Adipocyte (in vitro differentiated cells): ENCODE measurements around the gene LRRC58.
"Not testable (repeated sequence)": the region's sequence is repeated elsewhere in the genome, so short reads cannot be mapped to it uniquely, and the experiment has no call there.

Source experiments
- DNase-seq: peaks from one replicate; pipeline ENCODE4 v3.0.0-alpha.2; 2015; ENCODE audit warnings: low read depth
- H3K27me3 ChIP-seq: replicated peaks from 2 replicates; pipeline ENCODE4 v1.7.0; 2013; ENCODE audit warnings: mild to moderate bottlenecking, low read length, moderate library complexity; ENCODE audit not compliant: control insufficient read depth, insufficient read depth
- H3K36me3 ChIP-seq: 2 replicates; pipeline ENCODE4 v1.7.0; 2013; ENCODE audit warnings: low read length, mild to moderate bottlenecking, moderate library complexity; ENCODE audit not compliant: control insufficient read depth, insufficient read depth, severe bottlenecking
- H3K4me1 ChIP-seq: 2 replicates; pipeline ENCODE4 v1.7.0; 2013; ENCODE audit warnings: mild to moderate bottlenecking, low read length, moderate library complexity; ENCODE audit not compliant: control insufficient read depth, insufficient read depth
- H3K4me3 ChIP-seq: 2 replicates; pipeline ENCODE4 v1.7.0; 2013; ENCODE audit warnings: mild to moderate bottlenecking, low read length, moderate library complexity
- H3K9ac ChIP-seq: 2 replicates; pipeline ENCODE4 v1.7.0; 2013; ENCODE audit warnings: mild to moderate bottlenecking, low read length, moderate library complexity
- H3K9me3 ChIP-seq: 2 replicates; pipeline ENCODE4 v1.7.0; 2013; ENCODE audit warnings: mild to moderate bottlenecking, low read length, moderate library complexity; ENCODE audit not compliant: control insufficient read depth

LRRC58 gene

DNA sequence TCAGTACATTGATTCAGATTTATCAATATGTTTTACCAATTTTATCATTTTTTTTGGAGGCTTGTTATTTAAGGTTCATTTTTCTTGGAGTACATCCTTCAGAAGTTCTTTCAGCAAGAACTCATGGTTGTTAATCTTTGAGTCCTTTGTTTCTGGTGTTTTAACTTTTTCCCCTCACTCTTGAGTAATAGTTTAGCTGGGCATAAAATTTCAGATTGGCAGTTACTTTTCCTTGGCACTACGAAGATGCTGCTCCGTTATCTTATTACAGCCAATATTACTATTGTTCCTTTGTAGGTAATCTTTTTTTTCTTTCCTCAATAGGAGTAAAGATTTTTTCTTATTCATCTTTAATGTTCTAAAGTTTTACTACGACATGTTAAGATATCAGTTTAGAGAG lies 9.8 kb downstream of the LRRC58 start:
- H3K4me1 ChIP-seq, result peaks cover 15% of the 10 kb centered on the region
- peaks cover 9% of the 10 kb centered on the region for H3K9me3 ChIP-seq
- H3K4me3 ChIP-seq, result no peak overlapping the region
- no peak overlapping the region for H3K9ac ChIP-seq
- no peak for DNase-seq
- H3K27me3 ChIP-seq, result no peaks in the 10 kb centered on the region
- peaks cover 14% of the 10 kb centered on the region for H3K36me3 ChIP-seq

DNA sequence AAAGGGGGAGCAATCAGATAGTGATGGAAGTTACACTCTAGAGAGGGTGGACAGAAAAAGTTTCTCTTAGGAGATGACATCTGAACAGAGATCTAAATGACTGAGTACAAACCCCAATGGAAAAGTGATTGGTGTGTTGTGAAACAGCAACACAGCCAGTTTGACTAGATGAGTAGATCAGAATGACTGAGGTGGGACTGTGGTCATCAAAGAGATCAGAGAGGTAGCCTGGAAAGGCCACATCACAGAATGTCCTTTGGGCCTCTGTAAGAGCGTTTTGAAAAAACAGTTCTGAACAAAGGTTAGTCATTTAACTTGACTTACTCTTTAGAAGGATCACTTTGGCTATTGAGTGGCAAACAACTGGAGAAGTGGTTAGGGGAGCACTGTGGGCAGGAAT lies 10.6 kb downstream of the LRRC58 start:
- H3K4me3 ChIP-seq, result no peak overlapping the region
- H3K4me1 ChIP-seq, result peaks cover 9% of the 10 kb centered on the region
- no peaks in the 10 kb centered on the region for H3K27me3 ChIP-seq
- no peak overlapping the region for H3K9ac ChIP-seq
- DNase-seq, result no peak
- peaks cover 19% of the 10 kb centered on the region for H3K36me3 ChIP-seq
- H3K9me3 ChIP-seq, result peaks cover 9% of the 10 kb centered on the region

DNA sequence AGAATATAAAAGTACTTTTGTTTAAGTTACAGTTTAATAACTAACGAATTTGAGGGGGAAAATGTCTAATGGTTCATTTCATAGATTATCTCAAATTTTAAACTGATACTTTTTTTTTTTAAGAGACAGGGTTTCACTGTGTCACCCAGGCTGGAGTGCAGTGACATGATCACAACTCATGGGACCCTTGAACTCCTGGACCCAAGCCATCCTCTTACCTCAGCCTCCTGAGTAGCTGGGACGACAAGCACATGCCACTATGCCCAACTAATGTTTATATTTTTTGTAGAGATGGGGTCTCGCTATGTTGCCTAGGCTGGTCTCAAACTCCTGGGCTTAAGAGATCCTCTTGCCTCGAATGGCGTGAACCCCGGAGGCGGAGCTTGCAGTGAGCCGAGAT lies 16.5 kb downstream of the LRRC58 start:
- Histone ChIP-seq H3K4me3 (no peak overlapping the region), H3K4me1 (no peaks in the 10 kb centered on the region), H3K9ac (no peak overlapping the region), H3K36me3 (peaks cover 55% of the 10 kb centered on the region), H3K27me3 (no peaks in the 10 kb centered on the region), H3K9me3 (no peaks in the 10 kb centered on the region)
- DNase-seq, result no peak

DNA sequence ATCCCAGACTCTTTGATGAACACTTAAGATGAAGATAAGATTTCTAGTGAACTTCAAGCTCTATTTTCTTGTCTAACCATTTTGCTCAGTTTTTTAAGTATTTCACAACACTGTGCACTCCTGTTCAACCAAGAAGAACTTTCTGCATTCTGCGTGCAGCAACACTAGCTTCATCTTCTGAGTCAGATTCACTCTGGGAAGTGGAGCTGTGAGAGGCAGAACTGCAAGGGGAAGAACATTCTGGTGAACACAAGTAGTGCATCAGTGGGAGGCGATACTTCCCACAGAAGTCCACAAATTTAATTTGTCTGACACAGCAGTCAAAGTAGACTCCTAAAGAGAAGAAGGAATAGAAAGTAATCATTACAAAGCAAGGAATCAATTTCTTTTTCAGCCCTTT lies 18.1 kb downstream of the LRRC58 start:
- H3K27me3 ChIP-seq, result no peaks in the 10 kb centered on the region
- no peak overlapping the region for H3K9ac ChIP-seq
- no peaks in the 10 kb centered on the region for H3K9me3 ChIP-seq
- peaks cover 57% of the 10 kb centered on the region for H3K36me3 ChIP-seq
- DNase-seq, result no peak
- no peaks in the 10 kb centered on the region for H3K4me1 ChIP-seq
- H3K4me3 ChIP-seq, result no peak overlapping the region

DNA sequence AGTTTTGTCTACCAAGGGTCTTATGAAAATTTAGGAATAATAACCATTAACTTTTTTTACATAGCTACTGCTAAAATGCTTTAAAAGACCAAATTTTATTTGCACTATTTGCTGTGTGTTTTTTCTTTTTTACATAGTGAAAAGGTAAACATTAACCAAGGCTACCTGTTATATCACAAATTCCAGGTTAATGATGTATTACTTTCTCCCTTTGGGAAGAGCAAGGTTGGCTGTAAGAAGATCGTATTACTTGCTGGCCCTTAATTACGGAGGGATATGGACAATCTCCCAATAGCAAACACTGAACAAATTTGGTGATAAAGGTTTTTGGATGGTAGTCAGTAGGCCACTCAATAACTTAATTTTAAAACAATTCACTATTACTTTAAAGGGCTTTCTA lies 22.4 kb downstream of the LRRC58 start:
- Histone ChIP-seq H3K4me1 (peaks cover 7% of the 10 kb centered on the region), H3K9me3 (no peaks in the 10 kb centered on the region), H3K9ac (no peak overlapping the region), H3K27me3 (no peaks in the 10 kb centered on the region), H3K4me3 (no peak overlapping the region), H3K36me3 (peaks cover 49% of the 10 kb centered on the region)
- DNase-seq, result no peak

DNA sequence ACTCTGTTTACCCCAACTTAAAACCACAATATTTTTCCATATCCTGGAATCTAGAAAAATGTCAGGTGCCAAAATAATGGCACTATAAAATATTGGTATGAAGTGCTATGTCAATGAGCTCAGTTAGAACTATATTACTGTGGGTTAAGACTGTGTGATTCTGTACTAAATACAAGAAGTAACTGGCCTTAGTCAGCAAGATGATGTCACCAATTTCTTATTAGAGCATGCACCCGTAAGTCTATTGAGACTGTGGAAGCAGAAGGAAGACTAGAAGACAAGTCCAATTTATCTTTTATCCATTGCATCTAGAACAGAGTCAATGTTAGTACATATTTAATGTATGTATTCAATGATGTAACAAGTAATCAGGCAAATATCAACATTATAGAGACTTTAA lies 25.0 kb downstream of the LRRC58 start:
- no peak for DNase-seq
- Histone ChIP-seq H3K9ac (no peak overlapping the region), H3K4me1 (peaks cover 7% of the 10 kb centered on the region), H3K36me3 (peaks cover 41% of the 10 kb centered on the region), H3K27me3 (no peaks in the 10 kb centered on the region), H3K9me3 (peaks cover 2% of the 10 kb centered on the region), H3K4me3 (no peak overlapping the region)

DNA sequence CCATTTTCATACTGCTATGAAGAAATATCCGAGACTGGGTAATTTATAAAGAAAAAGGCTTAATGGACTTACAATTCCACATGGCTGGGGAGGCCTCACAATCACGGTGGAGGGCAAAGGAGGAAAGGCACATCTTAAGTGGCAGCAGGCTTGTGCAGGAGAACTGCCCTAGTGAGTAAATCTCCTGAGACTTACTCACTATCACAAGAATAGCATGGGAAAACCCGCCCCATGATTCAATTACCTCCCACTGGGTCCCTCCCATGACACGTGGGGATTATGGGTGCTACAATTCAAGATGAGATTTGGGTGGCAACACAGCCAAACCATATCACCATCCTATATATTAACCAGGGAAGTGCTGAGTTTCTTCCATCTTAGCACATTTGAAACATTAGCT lies 25.4 kb downstream of the LRRC58 start:
- H3K9ac ChIP-seq, H3K4me3 ChIP-seq, H3K27me3 ChIP-seq, DNase-seq, H3K4me1 ChIP-seq, H3K9me3 ChIP-seq: not testable (repeated sequence)
- H3K36me3 ChIP-seq, result peaks cover 38% of the 10 kb centered on the region

DNA sequence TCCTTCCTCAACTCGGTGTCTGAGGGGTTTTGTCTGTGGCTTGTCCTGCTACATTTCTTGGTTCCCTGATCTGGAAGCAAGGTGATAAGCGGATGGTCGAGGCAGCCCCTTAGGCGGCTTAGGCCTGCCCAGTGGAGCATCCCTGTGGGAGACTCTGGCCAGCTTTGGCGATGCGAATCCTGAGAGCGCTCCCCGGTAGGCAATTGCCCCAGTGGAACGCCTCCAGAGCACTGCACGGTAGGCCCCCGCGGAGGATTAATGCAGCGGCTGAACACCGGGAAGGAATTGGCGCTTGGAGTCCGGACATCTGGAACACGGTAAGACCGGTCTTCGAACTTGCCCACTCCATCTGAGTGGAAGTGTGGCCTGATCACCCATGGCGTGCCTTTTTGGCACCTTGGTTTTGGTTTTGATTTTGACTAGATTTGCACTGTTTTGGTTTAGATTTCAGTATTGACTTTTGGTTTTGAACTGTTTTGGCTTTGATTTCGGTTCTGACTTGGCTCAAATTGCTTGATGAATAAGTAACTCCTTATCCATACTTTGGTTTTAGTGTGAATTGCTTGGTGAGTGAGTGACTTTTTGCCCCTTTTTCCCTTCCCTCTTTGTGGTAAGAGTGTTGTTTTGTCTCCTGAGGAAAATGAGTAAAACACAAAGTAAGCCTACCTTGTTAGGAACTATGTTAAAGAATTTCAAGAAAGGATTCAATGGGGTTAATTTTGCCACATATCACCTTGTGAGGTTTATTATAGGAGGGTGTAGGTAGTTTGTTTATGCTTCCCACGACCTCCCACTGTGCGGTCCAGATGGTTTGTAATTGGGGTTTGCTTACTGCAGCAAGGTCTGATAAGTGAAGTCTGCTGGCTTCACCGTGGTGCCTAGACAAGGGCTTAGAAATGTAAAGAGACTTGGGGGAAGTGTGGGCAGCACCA lies 37.0 kb downstream of the LRRC58 start:
- no peak for DNase-seq
- Histone ChIP-seq H3K4me1 (no peaks in the 10 kb centered on the region), H3K9ac (no peak overlapping the region), H3K27me3 (no peaks in the 10 kb centered on the region), H3K36me3 (no peaks in the 10 kb centered on the region), H3K4me3 (no peak overlapping the region), H3K9me3 (peaks cover 9% of the 10 kb centered on the region)

DNA sequence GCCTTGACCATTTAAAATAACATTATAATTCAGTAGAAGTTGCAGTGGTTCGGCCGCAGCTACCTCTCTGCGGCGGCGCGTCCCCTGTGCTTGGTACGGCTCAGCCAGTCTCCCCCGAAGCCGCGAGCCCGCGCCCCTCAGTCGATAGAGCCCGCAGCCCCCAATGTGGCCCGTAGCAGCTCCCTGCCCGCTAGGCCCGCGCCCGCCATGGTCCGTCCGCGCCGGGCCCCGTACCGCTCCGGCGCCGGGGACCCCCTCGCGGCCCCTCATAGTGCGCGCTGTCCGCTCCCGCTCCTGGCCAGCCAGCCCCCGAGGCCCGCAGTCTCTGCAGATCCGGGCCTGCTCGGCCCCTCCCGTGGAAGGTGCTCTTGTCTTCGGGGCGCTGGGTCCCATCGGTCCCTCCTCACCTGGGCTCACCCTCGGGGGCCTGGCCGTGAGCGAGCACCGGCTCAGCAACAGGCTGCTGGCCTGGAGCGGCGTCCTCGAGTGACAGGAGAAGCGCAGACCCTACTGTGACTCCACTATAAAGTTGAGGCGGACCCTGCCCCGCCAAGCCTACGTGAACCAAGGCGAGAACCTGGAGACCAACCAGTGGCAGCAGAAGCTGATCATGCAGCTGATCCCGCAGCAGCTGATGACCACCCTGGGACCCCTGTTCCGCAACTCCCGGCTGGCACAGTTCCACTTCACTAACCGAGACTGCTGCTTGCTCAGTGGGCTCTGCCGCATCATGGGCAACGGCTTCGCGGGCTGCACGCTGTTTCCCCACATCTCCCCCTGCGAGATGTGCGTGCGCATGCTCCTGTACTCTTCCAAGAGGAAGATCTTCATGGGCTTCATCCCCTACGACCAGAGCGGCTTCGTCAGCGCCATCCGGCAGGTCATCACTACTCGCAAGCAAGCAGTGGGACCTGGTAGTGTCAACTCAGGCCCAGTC lies 42.4 kb downstream of the LRRC58 start:
- peaks cover 20% of the 10 kb centered on the region for H3K4me1 ChIP-seq
- no peak overlapping the region for H3K4me3 ChIP-seq
- no peaks in the 10 kb centered on the region for H3K27me3 ChIP-seq
- no peak for DNase-seq
- H3K36me3 ChIP-seq, result no peaks in the 10 kb centered on the region
- no peaks in the 10 kb centered on the region for H3K9me3 ChIP-seq
- H3K9ac ChIP-seq, result no peak overlapping the region

DNA sequence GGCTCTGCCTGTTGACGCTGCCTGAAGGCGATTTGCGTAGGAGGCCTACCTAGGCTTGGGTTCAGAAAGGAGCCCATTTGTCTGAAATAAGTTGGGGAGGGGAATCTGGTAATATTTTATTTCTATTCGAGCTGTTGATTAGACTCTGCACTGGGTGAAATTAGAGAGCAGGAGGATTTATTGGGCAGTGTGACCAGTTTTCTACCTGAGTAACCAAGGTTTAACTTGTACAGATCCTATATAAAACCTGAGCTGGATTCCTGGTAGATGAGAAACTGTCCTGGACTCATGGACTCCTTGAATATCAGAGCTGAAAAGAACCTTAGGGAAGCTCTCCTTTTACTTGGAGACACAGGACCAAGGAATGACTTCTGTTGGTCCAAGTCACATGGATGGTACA lies 44.5 kb downstream of the LRRC58 start:
- Histone ChIP-seq H3K9me3 (no peaks in the 10 kb centered on the region), H3K36me3 (no peaks in the 10 kb centered on the region), H3K4me3 (no peak overlapping the region), H3K27me3 (no peaks in the 10 kb centered on the region), H3K4me1 (peaks cover 35% of the 10 kb centered on the region), H3K9ac (no peak overlapping the region)
- no peak for DNase-seq

DNA sequence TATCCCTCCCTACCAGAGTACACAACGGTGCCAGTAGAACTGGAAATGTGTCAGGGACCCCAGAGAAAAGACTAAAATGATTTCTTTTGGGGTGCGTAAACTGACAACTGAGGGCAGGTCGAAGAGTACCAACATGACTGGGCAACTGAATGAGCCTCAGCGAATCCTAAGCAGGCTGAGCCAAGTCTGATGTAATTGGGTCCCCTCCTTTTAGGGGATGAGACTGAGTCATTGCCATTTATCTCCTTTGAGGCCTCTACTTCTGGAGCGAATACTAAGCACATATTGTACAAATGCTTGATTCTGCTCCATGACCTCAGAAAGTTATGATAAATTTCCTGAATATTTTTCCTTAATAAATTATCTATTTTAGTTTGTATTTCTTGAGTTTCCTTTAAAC lies 46.8 kb downstream of the LRRC58 start:
- Histone ChIP-seq H3K9me3 (no peaks in the 10 kb centered on the region), H3K36me3 (no peaks in the 10 kb centered on the region), H3K9ac (peak overlapping the region; percentile 29), H3K4me1 (peaks cover 39% of the 10 kb centered on the region), H3K27me3 (no peaks in the 10 kb centered on the region), H3K4me3 (peak overlapping the region; percentile 29)
- DNase-seq, result no peak
